CD4-positive, alpha-beta T cell treated with Interleukin-10 for 1 hour (primary cell): ENCODE data around the gene PPP4R3A.
"Not testable (repeated sequence)": the region's sequence is repeated elsewhere in the genome, so short reads cannot be mapped to it uniquely, and the experiment has no call there.

Experiments used
- DNase-seq: peaks from one replicate; pipeline ENCODE4 v3.0.0-alpha.2; 2020

The PPP4R3A gene

GRCh38 chr14:91429385-91429784 is 80.7 kb downstream of the PPP4R3A start:
- no peak for DNase-seq

- DNase-seq = not testable (repeated sequence)
Measured at GRCh38 chr14:91428931-91429330, 81.2 kb downstream of the PPP4R3A start.

- not testable (repeated sequence) for DNase-seq
Measured at GRCh38 chr14:91425531-91425944, 84.6 kb downstream of the PPP4R3A start.

GRCh38 chr14:91424813-91425530 is 85.1 kb downstream of the PPP4R3A start:
- DNase-seq = no peak

- DNase-seq = no peak
Measured at GRCh38 chr14:91420686-91421085, 89.4 kb downstream of the PPP4R3A start.

GRCh38 chr14:91419451-91419850 is 90.7 kb downstream of the PPP4R3A start:
- no peak for DNase-seq

- peak; percentile 78 for DNase-seq
Measured at GRCh38 chr14:91419044-91419397, 91.1 kb downstream of the PPP4R3A start.

- peak; percentile 87 for DNase-seq
Measured at GRCh38 chr14:91418387-91419043, 91.6 kb downstream of the PPP4R3A start.

GRCh38 chr14:91417983-91418386 is 92.1 kb downstream of the PPP4R3A start:
- peak; percentile 72 for DNase-seq

- peak; percentile 78 for DNase-seq
Measured at GRCh38 chr14:91417120-91417982, 92.8 kb downstream of the PPP4R3A start, which contains the start of gene CCDC88C. Gene CCDC88C (minus strand): TSS chr14:91417820. CDS start chr14:91417690, 130 bp downstream.

- DNase-seq = no peak
Measured at GRCh38 chr14:91416744-91417119, 93.4 kb downstream of the PPP4R3A start.

- peak; percentile 84 for DNase-seq
Measured at GRCh38 chr14:91415794-91416743, 94.0 kb downstream of the PPP4R3A start.

- no peak for DNase-seq
Measured at GRCh38 chr14:91414475-91414833, 95.7 kb downstream of the PPP4R3A start.

GRCh38 chr14:91413547-91414474 is 96.3 kb downstream of the PPP4R3A start:
- DNase-seq = peak; percentile 79

- DNase-seq = no peak
Measured at GRCh38 chr14:91412939-91413338, 97.2 kb downstream of the PPP4R3A start.

- DNase-seq = no peak
Measured at GRCh38 chr14:91410771-91411536, 99.2 kb downstream of the PPP4R3A start.

- peak; percentile 81 for DNase-seq
Measured at GRCh38 chr14:91409928-91410718, 100.0 kb downstream of the PPP4R3A start.

- not testable (repeated sequence) for DNase-seq
Measured at GRCh38 chr14:91409240-91409639, 100.9 kb downstream of the PPP4R3A start.
